Trophoblast cell (in vitro differentiated cells and primary cell): ENCODE data around the gene POU2F2.

Experiments
- DNase-seq, 2 donors: peaks; one replicate each; pipeline ENCODE4 v3.0.0-alpha.2; 2016
- H2AFZ ChIP-seq: 2 replicates; pipeline ENCODE4 v1.6.1; 2013; ENCODE audit warnings: low read length, moderate library complexity, mild to moderate bottlenecking; ENCODE audit not compliant: insufficient read depth, poor library complexity
- H2AK5ac ChIP-seq: 2 replicates; pipeline ENCODE4 v1.6.1; 2013; ENCODE audit warnings: mild to moderate bottlenecking, low read length
- H2BK120ac ChIP-seq: 2 replicates; pipeline ENCODE4 v1.6.1; 2013; ENCODE audit warnings: low read length, mild to moderate bottlenecking, moderate library complexity; ENCODE audit not compliant: insufficient read depth, poor library complexity
- H2BK12ac ChIP-seq: 2 replicates; pipeline ENCODE4 v1.6.1; 2013; ENCODE audit warnings: mild to moderate bottlenecking, low read length, moderate library complexity
- H2BK5ac ChIP-seq: 2 replicates; pipeline ENCODE4 v1.6.1; 2013; ENCODE audit warnings: low read length, low read depth, moderate library complexity, mild to moderate bottlenecking; ENCODE audit not compliant: poor library complexity
- H3K14ac ChIP-seq: 2 replicates; pipeline ENCODE4 v1.6.1; 2013; ENCODE audit warnings: mild to moderate bottlenecking, low read length
- H3K18ac ChIP-seq: 2 replicates; pipeline ENCODE4 v1.6.1; 2013; ENCODE audit warnings: mild to moderate bottlenecking, low read length
- H3K23ac ChIP-seq: 2 replicates; pipeline ENCODE4 v1.6.1; 2013; ENCODE audit warnings: low read length
- H3K27ac ChIP-seq: 2 replicates; pipeline ENCODE4 v1.5.1; 2013; ENCODE audit warnings: low read depth, mild to moderate bottlenecking, inconsistent platforms, low read length, moderate library complexity
- H3K27me3 ChIP-seq: 2 replicates; pipeline ENCODE4 v1.6.1; 2013; ENCODE audit warnings: inconsistent platforms, mild to moderate bottlenecking, low read length, moderate library complexity; ENCODE audit not compliant: insufficient read depth
- H3K36me3 ChIP-seq, 2 experiments: 1 replicate in 1 of 2; 2 replicates in 1 of 2; pipeline ENCODE4 v1.6.1; 2013; ENCODE audit warnings: low read length in 2 of 2, mild to moderate bottlenecking in 2 of 2, moderate library complexity in 1 of 2; ENCODE audit not compliant: insufficient read depth in 2 of 2, control insufficient read depth in 1 of 2
- H3K4ac ChIP-seq: 2 replicates; pipeline ENCODE4 v1.6.1; 2013; ENCODE audit warnings: low read depth, mild to moderate bottlenecking, low read length, moderate library complexity
- H3K4me1 ChIP-seq, 2 experiments: 1 replicate in 1 of 2; 2 replicates in 1 of 2; pipeline ENCODE4 v1.6.1; 2013; ENCODE audit warnings: low read length in 2 of 2, mild to moderate bottlenecking in 2 of 2, moderate library complexity in 1 of 2; ENCODE audit not compliant: insufficient read depth in 2 of 2, control insufficient read depth in 1 of 2
- H3K4me2 ChIP-seq: 2 replicates; pipeline ENCODE4 v1.6.1; 2013; ENCODE audit warnings: inconsistent platforms, mild to moderate bottlenecking, low read length, moderate library complexity
- H3K4me3 ChIP-seq: 2 replicates; pipeline ENCODE4 v1.5.1; 2013; ENCODE audit warnings: mild to moderate bottlenecking, low read depth, low read length, inconsistent platforms
- H3K79me1 ChIP-seq: one replicate; pipeline ENCODE4 v1.6.1; 2013; ENCODE audit warnings: low read length
- H3K79me2 ChIP-seq: 2 replicates; pipeline ENCODE4 v1.6.1; 2013; ENCODE audit warnings: low read length, mild to moderate bottlenecking; ENCODE audit not compliant: control insufficient read depth, insufficient read depth, poor library complexity
- H3K9ac ChIP-seq: 2 replicates; pipeline ENCODE4 v1.6.1; 2013; ENCODE audit warnings: mild to moderate bottlenecking, low read length
- H3K9me3 ChIP-seq: 2 replicates; pipeline ENCODE4 v1.6.1; 2013; ENCODE audit warnings: low read depth, mild to moderate bottlenecking, control low read depth, inconsistent platforms, low read length; ENCODE audit not compliant: insufficient read depth
- H4K12ac ChIP-seq: 2 replicates; pipeline ENCODE4 v1.6.1; 2013; ENCODE audit warnings: low read depth, mild to moderate bottlenecking, low read length, moderate library complexity
- H4K8ac ChIP-seq: 2 replicates; pipeline ENCODE4 v1.6.1; 2013; ENCODE audit warnings: low read depth, mild to moderate bottlenecking, low read length, moderate library complexity
- H4K91ac ChIP-seq: one replicate; pipeline ENCODE4 v1.6.1; 2013; ENCODE audit warnings: low read depth, mild to moderate bottlenecking, low read length, moderate library complexity
- WGBS: extraction: QIAGEN DNeasy Blood & Tissue Kit; methylation state at CpG from one replicate; pipeline ENCODE4 v1.1.7; 2013; ENCODE audit warnings: missing lambda C conversion rate; ENCODE audit not compliant: insufficient read length, insufficient coverage; ENCODE audit errors: extremely low coverage; 5-methylcytosine and 5-hydroxymethylcytosine counted together

POU2F2 gene

DNA sequence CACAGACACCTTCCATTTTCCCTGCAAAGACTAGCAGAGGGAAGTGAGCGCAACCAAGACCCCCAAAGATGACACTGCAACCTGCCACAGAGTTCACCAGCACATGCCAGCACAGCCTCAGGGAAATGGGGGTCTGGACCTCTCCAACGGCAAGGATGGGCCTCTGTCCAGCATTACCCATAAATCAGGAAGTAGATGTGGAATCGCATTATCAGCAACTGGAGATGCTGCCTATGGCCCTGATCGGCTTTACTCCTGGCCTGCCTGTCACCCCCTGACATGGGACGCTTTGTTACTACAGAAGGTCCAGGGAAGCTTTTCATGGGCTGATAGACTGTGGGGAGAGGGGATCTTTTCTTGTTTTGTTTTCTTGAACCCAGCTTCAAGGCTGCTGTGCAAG, 41.4 kb upstream of the POU2F2 start:
- no peaks in the 10 kb centered on the region for H3K36me3 ChIP-seq
- no peak overlapping the region for H4K8ac ChIP-seq
- no CpG with 5 or more reads among the region's 5 CpGs for WGBS
- no peak overlapping the region for H4K12ac ChIP-seq
- no peak overlapping the region for H3K9ac ChIP-seq
- no peak overlapping the region for H2BK5ac ChIP-seq
- no peak overlapping the region for H3K14ac ChIP-seq
- H3K4ac ChIP-seq: no peak overlapping the region
- no peak overlapping the region for H3K4me2 ChIP-seq
- no peaks in the 10 kb centered on the region for H3K4me1 ChIP-seq
- H2AK5ac ChIP-seq: no peak overlapping the region
- DNase-seq: no peak
- H3K79me1 ChIP-seq: no peaks in the 10 kb centered on the region
- no peak overlapping the region for H3K18ac ChIP-seq
- peaks cover 36% of the 10 kb centered on the region for H3K27me3 ChIP-seq
- no peak overlapping the region for H3K4me3 ChIP-seq
- H2BK12ac ChIP-seq: no peak overlapping the region
- no peak overlapping the region for H2BK120ac ChIP-seq
- H3K9me3 ChIP-seq: peaks cover 2% of the 10 kb centered on the region
- no peak overlapping the region for H2AFZ ChIP-seq
- no peak overlapping the region for H4K91ac ChIP-seq
- no peak overlapping the region for H3K23ac ChIP-seq
- no peak overlapping the region for H3K27ac ChIP-seq
- H3K79me2 ChIP-seq: no peaks in the 10 kb centered on the region

DNA sequence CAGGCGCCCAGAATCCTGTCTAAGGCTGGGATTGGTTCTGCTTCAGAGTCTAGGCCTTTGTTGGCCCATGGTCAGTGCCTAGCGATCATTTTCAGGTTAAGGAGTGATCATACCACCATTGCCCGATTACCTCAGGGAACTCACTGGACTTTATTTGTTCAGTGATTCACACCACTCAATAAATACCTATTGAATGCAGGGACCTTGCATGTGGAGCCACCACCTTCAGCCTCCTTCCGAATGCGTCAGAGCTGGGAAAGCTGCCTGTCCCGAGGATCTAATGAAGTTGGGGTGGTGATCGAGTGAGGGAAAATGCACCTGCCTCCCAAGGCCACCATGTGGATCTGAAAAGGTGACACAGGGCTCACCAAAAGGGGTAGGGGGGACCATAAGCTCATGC, 40.0 kb upstream of the POU2F2 start:
- H3K79me2 ChIP-seq: no peaks in the 10 kb centered on the region
- H2AK5ac ChIP-seq: no peak overlapping the region
- no peak overlapping the region for H3K9ac ChIP-seq
- no peak overlapping the region for H3K18ac ChIP-seq
- peaks cover 2% of the 10 kb centered on the region for H3K9me3 ChIP-seq
- no peak overlapping the region for H4K8ac ChIP-seq
- no peaks in the 10 kb centered on the region for H3K36me3 ChIP-seq
- no peak overlapping the region for H3K4ac ChIP-seq
- no peak overlapping the region for H2AFZ ChIP-seq
- H3K27ac ChIP-seq: no peak overlapping the region
- no peak overlapping the region for H3K23ac ChIP-seq
- no peaks in the 10 kb centered on the region for H3K79me1 ChIP-seq
- H4K91ac ChIP-seq: no peak overlapping the region
- no peak for DNase-seq
- H3K14ac ChIP-seq: no peak overlapping the region
- no peaks in the 10 kb centered on the region for H3K4me1 ChIP-seq
- H4K12ac ChIP-seq: no peak overlapping the region
- H2BK12ac ChIP-seq: no peak overlapping the region
- no peak overlapping the region for H2BK120ac ChIP-seq
- H3K4me2 ChIP-seq: no peak overlapping the region
- H2BK5ac ChIP-seq: no peak overlapping the region
- H3K4me3 ChIP-seq: no peak overlapping the region
- no CpG with 5 or more reads among the region's 7 CpGs for WGBS
- H3K27me3 ChIP-seq: peaks cover 21% of the 10 kb centered on the region

DNA sequence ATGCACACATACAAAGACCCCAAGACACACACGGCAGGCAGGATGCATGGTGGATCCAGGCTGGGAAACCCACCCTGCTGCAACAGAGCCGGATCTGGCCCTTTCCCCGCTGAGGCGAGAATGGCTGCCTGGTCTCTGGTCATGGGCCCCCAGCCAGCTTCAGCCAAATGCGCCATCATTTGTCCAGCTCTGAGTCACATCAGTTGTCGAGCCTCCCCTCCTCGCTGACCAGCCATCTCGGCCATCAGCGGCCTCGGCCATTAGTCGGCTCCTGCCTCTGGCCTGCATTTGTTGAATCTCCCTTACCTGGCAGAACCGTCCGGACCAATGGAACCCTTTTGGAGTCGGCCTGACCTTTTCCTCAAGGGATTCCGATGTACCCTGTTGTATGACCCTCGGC, 38.5 kb upstream of the POU2F2 start:
- Histone ChIP-seq H2BK5ac (no peak overlapping the region), H3K27ac (no peak overlapping the region), H3K9ac (no peak overlapping the region), H2AK5ac (no peak overlapping the region), H2BK120ac (no peak overlapping the region), H3K4me3 (no peak overlapping the region), H3K79me2 (no peaks in the 10 kb centered on the region), H2AFZ (no peak overlapping the region), H3K4ac (no peak overlapping the region), H3K9me3 (peaks cover 2% of the 10 kb centered on the region), H3K4me1 (no peaks in the 10 kb centered on the region), H4K91ac (no peak overlapping the region), H3K18ac (no peak overlapping the region), H3K14ac (no peak overlapping the region), H3K79me1 (no peaks in the 10 kb centered on the region), H2BK12ac (no peak overlapping the region), H3K4me2 (no peak overlapping the region), H3K36me3 (no peaks in the 10 kb centered on the region), H4K8ac (no peak overlapping the region), H3K23ac (no peak overlapping the region), H3K27me3 (peaks cover 11% of the 10 kb centered on the region), H4K12ac (no peak overlapping the region)
- DNase-seq: no peak
- WGBS: no CpG with 5 or more reads among the region's 16 CpGs

DNA sequence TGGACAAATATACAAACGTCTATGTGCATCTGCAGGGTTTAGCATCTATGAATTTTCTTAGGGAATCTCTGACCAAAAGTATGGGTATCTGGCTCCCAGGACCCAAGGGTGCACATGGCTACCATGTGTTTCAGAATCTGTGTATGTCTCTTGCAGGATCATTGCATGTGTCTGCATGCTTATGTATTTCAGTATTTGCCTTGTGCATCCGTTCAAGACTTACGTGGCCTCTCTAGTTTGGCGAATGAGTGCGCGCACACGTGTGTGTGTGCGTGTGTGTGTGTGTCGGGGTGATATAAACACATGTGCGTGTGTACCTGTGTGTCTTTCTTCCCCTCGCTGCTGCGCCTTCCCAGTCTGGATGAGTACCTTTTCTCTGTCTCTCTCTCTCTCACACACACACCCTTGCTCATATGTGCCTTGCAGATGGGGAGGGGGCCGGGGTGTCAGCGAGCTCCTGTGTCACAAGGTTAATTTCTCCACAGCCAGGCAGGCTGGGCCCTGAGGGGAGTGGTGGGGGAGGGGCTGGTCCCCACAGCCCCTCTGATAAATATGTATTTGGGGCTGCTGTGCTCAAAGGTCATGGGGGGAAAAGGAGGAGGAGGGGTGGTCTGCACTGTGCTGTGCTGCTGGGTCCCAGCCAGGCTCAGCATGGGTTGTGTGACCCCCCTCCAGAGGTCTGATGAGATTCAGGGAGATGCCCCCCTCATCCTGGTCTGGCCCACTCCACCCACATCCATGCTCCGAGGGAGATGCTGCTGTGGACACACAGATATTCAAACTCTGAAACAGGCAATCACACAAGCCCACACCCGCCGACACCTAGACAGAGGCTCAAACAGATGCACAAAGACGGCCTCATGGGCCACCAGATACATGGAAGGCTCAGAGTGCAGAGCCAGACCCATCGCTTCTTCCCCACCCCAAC, 37.5 kb upstream of the POU2F2 start:
- Histone ChIP-seq H4K12ac (no peak overlapping the region), H3K4me2 (no peak overlapping the region), H3K18ac (no peak overlapping the region), H3K4me1 (no peaks in the 10 kb centered on the region), H3K4ac (no peak overlapping the region), H3K27me3 (peaks cover 2% of the 10 kb centered on the region), H3K9ac (no peak overlapping the region), H3K9me3 (peaks cover 2% of the 10 kb centered on the region), H3K36me3 (no peaks in the 10 kb centered on the region), H4K8ac (no peak overlapping the region), H2BK120ac (no peak overlapping the region), H2AK5ac (no peak overlapping the region), H4K91ac (no peak overlapping the region), H3K14ac (no peak overlapping the region), H3K27ac (no peak overlapping the region), H2BK12ac (no peak overlapping the region), H2BK5ac (no peak overlapping the region), H3K79me1 (no peaks in the 10 kb centered on the region), H3K4me3 (no peak overlapping the region), H2AFZ (no peak overlapping the region), H3K79me2 (no peaks in the 10 kb centered on the region), H3K23ac (no peak overlapping the region)
- no CpG with 5 or more reads among the region's 19 CpGs for WGBS
- DNase-seq: no peak
